NCI-H1105 (cell line): ENCODE measurements around the gene KDM4B.
"Not testable (repeated sequence)": the region's sequence is repeated elsewhere in the genome, so short reads cannot be mapped to it uniquely, and the experiment has no call there.

Experiments
- DNase-seq: peaks from one replicate; lab custom pipeline; 2025; lab: John Stamatoyannopoulos, UW

The KDM4B gene

DNA sequence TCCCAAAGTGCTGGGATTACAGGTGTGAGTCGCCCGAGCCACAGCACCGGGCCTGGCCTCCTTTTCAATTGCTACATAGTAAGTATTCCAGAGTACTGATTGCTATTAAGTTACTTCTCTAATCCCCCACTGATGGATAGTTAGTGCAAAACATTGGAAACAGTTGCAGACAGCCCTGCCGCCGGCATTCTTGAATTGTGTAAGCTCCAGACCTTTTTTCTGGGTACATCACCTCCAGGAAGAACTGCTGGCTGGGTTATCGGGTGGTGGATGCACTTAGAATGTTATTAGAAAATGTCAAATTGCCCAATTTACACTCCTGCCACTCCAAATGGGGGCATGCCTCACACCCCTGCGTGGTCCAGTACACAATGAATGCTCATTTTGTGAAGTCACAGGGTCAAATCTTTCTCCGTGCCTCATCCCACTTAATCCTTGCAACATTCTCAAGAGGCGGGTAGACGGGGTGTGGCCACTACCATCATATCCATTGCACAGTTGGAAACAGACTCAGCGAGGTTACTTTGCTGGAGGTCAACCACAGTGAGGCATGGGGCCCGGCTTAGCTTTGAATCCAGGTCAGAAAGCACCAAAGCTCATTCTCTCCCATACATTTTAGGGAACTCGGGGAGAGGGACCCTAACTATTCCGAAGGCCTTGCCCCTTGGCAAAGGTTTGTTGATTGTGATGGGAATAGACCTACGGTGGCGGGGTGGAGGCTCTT lies 1.0 kb upstream of the KDM4B start:
- no peak for DNase-seq

DNA sequence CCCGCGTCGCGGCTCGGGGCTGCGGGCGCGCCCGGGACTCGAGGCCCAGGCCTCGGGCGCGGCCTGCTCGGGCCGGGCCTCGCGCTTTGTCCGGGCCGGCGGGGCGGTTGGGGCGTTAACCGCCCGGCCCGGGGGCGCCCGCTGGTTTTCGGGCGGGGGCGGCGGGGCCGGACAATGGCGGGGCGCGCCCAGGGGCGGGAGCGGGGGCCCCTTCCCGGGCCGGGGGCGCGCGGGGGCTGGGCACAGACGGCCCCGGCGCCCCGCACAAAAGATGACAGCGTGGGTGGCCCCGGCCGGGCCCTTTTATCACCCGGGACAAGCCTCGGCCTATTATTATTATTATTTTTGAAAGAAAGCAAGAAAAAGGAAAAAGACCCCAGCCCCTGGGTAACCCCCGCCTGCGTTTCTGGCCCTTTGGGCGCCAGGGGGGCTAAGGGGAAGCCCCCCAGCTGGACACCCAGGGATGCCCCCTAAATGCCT lies 419 bp downstream of the KDM4B start:
- no peak for DNase-seq

DNA sequence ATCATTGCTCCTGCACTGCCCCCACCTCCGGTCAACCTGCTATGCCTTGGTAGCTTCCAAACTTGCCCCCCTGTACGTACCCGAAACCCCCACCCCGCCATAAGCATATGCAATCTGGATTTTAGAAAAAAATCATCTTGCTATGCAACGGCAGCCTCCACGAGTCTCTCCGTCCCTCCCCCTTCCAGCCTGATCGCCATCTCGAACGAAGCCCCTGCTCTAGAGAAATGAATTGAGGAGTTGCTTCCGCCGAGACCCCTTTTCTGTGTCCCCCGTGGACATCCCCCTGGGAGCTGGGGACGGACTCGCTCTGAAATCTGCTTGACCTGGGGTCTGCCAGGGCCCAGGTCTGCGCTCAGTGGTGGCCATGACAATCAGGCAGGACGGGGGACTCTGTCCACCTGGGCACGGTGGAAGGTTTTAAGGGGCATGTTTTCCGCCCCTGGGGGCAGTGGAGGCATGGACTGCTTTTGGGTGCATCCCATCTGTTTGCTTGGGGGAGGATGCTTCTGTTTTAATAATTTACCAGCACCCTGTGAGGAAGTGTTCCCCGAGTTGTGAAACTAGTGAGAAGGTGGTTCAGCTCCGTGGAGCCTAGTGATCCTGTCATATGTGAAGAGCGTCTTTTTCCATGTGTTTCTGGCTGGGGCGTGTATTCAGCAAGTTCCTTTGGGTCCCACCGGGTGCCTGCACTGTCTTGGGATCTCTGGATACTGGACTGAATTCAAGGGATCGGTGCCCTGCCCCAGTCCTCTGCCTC lies 1.0 kb downstream of the KDM4B start:
- no peak for DNase-seq

DNA sequence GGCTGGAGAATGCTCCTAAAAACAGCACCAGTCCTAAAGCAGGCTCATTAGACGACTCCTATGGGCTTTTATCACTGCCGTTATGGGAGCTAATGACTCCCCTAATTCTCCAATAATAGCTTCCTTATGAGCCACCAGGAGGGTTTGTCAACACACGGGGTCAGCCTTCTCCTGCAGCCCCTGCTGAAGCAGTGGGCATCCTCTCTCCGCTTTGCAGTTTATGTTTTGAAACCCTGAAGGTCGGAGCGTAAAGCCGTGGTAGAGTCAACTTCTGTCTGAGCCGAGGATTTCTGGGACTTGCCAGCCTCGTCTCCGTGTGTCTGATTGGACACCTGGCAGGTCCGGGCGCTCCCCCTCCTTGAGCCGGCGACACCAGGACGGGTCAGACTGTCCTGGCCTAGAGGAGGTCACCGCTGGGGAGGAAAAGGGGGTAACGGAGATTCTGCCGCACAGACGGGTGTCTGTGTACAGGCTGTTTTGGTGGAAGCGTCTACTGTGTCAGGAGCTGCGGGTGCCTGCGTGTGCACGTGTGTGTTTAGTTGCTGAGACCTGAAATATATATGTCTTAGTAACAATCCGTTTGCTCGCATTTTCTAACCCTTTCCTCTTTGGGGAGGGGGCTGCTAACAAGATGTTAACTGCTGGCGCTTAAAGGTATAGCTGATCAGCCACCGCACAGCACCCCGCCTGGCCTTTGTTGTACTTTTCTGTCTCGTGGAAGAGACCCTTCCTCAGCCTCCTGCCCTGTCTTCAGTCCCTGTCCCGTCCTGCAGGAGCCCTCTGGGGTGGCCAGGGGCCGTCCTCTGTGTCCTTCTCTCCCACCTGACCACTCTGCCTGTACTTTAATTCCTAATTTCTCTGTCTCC lies 1.9 kb downstream of the KDM4B start:
- DNase-seq: no peak

DNA sequence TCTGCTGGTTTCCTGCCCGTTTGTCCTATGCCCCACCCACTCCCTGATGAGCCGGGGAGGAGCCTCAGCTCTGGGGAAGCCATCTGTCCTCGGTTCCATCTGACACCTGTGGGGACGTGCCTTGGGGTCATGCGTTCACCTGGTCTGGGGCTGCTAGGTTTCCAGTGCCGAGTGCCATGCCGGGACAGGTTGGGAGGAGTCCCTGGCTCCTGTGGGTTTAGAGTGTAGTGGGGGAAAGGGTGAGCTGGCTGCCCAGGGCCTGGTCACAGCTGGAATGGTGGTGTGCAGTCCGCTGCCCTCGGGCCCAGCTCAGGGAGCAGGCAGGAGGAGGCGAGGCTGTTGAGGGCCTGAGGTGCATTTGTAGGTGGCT lies 2.5 kb downstream of the KDM4B start:
- no peak for DNase-seq

DNA sequence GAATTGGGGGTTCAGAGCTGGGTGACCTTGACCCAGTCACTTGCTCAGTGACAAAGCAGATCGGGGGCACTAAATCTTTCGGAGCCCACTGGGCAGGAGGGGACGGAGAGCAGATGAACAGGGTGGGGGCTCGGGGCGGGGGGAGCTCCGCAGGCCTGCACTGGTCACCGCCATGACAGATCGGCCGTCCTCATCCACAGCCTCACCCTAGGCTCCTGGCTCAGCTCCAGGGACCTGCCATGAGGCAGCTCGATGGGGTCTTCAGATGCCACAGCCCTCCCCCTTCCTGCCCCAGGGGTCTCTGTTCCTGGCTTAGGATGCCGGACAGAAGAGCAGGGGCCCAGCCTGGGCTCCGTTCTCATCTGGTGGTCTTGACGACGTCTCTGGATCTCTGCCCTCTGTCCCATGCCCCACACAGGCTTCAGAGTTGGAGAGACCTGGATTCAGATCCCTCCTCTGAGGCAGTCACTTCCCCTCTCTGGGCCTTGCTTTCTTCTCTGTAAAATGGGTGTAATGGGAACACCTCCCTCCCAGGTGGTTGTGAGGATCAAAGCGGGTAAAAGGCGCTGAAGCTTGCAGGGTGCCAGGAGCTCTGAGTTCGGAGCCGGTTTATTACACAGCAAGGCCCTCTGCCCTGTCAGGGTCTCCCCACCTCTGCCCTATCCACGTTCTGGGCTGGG lies 3.0 kb downstream of the KDM4B start:
- no peak for DNase-seq

DNA sequence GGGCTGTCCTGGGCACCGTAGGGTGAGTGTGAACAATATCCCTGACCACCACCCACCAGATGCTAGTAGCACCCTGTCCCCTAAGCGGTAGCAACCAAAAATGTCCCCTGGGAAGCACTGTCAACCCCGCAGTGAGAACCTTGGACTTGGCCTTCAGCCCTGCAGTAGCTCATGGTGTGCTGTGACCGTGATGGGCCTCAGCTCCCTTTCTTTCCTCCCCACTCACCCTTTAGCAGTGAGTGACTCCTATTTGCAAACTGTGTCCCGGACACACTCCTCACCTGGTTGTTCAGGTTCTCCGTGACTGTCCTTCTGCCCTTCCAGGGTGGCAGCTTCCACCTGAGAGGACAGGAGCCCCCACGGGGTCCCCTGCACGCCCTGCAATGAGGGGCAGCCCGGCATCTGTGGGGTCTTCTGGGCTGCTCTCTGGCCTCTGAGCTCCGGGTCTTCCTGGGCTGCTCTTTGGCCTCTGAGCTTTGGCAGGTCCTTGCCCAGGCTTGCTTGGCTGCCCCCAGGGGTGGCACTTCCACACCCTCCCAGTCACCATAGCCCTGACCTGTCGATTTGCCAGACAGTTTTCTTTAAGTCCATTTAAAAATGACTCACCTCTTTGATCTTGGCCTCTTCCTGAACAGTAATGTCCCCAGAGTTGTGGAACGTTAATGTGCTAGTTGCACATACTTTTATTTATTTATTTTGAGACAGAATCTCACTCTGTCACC lies 3.8 kb downstream of the KDM4B start:
- DNase-seq: no peak

DNA sequence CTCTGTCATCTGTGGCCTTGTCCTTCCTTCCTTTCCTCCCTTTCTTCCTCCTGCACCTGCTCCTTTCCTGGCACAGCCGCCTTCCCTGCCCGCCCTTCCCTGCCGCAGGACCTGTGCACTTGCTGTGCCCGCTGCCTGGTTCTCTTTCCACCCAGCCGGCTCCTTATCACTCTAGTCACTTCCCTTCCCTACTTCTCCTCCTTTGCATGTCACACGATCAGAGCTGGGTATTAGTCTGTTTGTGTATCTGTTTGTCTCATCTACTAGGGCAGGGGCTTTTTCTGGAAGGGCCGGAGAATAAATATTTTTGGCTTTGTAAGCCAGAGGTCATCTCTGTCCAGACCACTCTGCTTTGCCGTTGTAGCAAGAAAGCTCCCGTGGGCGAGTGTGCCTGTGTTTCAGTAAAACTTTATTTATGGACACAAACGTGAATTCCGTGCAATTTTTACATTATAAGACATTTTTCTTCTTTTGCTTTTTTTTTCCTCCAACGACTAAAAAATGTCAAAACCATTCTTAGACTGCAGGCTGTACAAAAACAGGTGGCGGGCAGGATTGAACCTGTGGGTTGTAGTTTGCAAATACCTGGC lies 6.1 kb downstream of the KDM4B start:
- no peak for DNase-seq

DNA sequence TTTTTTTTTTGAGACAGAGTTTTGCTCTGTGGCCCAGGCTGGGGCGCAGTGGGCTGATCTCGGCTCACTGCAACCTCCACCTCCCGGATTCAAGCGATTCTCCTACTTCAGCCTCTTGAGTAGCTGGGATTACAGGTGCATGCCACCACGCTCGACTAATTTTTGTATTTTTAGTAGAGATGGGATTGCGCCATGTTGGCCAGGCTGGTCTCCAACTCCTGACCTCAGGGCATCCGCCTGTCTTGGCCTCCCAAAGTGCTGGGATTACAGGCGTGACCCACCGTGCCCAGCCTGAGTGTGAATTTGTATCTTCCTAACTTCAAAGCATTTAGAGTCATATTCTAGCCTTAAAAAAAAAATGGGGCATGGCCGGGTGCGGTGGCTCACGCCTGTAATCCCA lies 6.7 kb downstream of the KDM4B start:
- not testable (repeated sequence) for DNase-seq

DNA sequence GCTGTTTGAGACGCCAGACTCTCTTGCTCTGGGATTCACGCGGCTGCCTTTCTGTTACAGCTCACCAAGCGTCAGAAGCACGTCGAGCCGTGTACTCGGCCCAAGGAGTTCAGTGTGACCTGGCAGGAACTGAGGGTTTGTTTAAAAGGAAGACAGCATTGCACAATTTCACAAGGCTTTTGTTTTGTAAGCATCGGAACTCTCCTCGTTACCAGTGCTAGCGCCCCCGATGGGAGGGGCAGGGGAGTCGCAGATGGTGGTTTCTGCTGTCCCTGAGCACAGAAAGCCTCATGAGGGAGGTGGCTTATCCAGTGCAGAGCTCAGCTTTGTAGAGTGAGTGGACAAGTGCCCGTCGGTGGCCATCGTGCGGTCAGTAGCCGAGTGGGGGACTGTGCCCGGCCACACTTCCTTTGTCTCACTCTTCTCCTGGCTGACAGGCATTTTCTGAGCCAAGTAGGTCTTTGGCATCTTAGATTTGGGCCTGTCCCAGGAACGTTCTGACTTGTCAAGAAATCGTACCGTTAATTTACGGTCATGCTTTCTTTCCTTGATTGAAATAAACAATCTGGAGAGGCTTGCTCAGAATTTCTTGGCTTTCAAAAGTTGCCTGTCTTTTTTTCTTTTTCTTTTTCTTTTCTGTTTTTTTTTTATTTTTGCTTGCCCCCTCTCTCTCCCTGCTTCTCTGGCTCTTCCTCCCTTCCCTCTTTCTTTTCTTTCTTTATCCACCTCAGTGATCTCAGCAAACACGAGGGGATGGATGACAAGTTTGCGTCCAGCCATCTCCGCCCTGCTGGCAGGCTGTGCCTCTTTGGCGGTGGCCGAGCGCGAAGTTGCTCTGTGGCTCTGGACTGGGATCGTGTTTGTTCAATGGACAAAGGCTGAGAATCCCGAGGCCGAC lies 7.7 kb downstream of the KDM4B start:
- no peak for DNase-seq

DNA sequence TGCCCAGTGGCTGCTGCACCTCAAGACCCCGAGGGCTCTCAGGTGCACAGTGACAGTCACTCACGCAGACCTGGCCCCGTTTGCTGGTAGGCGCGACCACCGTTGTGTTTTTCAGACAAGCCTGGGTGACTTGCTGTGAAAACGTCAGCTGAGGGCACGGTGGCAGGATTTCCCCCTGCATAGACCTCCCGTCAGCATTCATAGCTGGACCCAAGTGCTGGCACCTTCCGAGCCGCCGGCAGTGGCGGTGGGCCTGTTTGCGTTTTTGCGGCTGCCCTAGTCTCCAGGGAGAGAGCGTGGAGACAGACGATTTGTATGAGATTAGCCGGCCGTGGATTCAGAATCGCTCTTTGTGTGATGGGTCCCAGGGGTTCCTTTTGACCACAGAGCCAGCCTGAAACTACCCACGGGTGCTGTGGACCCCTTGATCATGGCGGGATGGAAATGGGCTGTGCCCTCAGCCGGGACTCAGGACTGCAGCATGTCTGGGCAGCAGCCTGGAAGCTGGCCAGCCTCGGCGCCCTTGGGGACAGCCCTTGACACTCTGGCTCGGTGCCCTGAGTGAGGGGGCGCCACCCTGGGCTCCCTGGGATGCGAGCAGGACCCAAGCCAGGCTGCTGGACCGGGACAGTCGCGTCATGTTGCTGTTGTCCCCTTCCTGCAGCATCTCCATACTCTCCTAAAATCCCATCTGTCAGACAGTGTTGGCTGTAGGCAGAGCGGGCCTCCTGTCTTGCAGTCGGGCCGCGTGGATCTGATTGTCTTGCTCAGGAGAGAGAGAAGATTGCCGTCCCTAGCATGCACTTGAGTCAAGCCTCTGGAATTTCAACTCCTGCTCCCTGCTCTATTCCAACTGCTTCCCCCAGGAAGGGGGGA lies 8.6 kb downstream of the KDM4B start:
- DNase-seq: peak; percentile 53

DNA sequence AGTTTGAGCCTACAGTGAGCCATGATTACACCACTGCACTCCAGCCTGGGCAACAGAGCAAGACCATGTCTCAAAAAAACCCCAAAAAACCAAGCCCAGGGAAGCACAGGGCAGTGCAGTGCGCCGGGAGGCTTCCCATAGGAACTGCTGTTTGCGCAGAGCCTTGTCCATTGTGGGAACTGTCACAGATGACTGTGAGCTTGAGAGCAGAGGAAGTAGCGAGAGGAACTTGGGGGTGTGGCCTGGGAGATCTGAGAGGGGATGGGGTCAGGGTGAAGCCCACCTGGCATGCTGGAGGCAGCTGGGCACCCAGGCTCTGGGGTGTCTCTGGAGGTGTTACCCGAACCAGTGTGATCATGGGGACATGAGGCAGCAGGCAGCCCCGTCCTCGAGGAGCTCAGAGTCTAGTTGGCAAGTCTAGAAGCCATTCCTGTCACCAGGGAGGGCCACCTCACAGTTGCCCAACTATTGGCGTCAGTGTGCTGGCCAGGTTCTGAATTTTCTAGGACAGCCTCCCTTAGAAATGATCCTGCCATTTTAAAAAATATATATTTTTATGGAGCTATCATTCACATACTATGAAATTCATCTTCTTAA lies 10.4 kb downstream of the KDM4B start:
- DNase-seq: no peak

DNA sequence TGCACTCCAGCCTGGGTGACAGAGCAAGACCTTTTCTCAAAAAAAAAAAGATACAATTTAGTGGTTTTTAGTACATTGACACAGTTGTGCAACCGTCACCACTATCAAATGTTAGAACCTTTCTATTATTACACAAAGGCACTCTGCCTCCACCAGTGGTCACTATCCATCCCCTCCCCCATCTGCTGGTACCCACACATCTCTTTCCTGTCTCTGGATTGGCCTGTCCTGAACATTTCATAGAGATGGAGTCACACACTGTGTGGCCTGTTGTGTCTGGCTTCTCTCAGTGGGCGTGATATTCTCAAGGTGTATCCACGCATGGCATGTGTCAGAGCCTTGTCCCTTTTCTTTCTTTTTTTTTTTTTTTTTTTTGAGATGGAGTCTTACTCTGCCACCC lies 11.2 kb downstream of the KDM4B start:
- no peak for DNase-seq

DNA sequence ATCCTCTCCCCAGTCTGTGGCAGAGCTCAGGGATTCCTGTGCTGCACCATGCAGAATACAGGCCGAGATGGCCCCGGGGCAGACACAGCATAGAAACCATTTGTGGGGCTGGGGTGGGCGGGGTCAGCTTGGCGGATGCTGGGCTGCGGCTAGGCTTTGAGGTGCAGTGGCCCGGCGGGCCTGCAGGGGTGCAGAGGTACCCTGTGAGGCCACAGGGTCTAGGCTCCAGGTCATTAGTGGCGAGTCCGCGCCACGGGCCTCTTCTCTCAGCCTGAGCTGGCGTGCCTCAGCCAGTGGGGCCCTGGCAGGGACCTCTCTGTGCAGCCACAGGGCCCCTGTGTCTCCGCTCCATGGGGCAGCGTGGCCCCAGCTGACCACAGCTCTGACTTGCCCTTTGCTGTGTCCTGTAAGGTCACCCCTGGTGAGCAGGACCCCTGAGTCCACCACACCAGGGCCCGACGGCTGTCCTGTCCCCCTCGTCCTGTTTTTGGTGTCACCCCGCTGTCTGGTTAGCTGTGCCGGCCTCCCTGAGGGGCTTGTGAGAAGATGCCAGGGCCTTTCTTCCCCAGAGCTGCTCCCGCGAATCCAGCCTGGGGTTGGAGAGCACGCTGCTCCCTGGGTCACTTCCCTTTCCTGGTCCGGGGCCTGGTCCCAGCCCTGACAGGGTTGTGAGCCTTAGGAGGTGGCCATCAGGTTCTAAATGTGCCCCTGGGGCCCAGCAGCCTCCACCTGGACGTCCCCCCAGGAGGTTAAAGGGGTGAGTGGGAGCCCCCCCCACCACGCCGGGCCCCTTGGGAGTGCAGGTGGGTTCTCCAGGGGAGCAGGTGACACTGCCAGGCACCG lies 12.1 kb downstream of the KDM4B start:
- no peak for DNase-seq

DNA sequence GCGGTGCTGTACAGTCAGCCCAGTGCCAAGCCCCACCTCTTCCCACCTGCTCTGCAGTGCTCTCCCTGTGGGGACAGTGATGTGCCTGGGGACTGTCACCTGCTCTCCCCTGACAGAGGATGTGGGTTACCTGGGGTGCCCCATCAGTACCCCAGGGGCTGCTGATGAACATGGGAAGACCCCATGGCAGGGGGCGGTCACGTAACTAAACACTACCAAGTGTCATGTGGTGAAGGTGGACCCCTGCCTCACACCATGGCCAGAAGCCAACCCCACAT lies 12.7 kb downstream of the KDM4B start:
- DNase-seq: peak; percentile 79

DNA sequence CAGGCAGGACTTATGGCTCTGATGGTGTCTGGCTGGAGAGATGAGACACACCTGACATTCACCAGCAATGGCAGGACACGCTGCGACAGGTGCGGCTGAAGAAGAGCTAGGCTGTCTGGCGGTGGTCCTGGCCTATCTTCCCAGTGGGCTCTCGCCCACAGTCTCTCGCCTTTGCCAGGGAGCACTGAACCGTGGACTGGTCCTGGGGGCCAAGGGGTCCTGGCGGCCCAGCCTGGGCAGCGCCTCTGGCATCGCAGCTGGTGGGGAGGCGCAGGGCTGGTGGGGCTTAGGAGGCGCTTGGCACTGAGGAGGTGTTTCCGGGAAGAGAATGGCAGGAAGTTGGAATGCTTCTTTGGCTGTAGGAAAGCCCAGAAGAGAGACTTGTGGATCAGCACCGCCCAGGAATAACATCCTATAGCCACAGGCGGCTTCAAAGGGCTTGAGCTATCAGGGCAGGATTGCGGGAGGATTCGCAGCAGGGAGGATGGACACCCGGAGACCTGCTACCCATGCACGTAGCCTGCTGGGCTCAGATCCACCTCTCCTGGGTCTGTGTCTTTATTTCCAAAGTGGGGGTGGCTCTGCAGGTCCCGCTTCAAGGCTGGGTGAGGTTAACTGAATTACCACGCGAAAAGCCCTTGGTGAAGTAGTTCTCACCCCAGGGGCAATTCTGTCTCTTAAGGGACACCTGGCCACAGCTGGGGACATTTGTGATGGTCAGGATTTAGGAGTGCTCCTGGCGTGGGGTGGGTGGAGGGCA lies 14.6 kb downstream of the KDM4B start:
- no peak for DNase-seq

DNA sequence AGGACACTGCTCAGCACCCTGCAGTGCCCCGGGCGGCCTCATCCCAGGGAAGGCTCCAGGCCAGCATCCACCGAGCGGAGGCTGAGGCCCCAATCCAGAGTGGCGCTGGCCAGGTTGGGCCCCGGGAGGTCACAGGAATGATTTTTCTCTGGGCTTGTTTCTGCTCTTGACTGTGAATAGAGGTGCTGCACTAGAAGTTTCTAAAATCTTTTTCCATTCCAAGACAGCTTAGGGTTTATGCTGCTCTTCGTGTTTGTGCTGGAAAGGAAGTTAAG lies 15.1 kb downstream of the KDM4B start:
- DNase-seq: no peak
